ENCODE results near the gene CD8B.
"Not testable (repeated sequence)": the region's sequence is repeated elsewhere in the genome, so short reads cannot be mapped to it uniquely, and the experiment has no call there.

- not testable (repeated sequence) for TF ChIP-seq SRSF4 (IDR thresholded peaks at IDR 0.05; ENCODE audit: low read depth, low read length, poor library complexity, severe bottlenecking); HOMEZ (CRISPR knock-in tag; IDR thresholded peaks at IDR 0.05; ENCODE audit: low read depth)
Measured at GRCh38 chr2:86839871-86840548, 21.7 kb downstream of the CD8B start.
